ENCODE data around the gene GLYR1. TPM values are rescaled to one million over a fixed set of nuclear protein-coding genes. Genes with fewer than 3 reads are reported as not detected.

Gene GLYR1
- total and polyA plus RNA-seq, 10 of the 15 experiments (the other 5 are each of a cell fraction or from before 2014, with no cell fraction given), result 7.3 to 90.2 (median 57.2) TPM

DNA sequence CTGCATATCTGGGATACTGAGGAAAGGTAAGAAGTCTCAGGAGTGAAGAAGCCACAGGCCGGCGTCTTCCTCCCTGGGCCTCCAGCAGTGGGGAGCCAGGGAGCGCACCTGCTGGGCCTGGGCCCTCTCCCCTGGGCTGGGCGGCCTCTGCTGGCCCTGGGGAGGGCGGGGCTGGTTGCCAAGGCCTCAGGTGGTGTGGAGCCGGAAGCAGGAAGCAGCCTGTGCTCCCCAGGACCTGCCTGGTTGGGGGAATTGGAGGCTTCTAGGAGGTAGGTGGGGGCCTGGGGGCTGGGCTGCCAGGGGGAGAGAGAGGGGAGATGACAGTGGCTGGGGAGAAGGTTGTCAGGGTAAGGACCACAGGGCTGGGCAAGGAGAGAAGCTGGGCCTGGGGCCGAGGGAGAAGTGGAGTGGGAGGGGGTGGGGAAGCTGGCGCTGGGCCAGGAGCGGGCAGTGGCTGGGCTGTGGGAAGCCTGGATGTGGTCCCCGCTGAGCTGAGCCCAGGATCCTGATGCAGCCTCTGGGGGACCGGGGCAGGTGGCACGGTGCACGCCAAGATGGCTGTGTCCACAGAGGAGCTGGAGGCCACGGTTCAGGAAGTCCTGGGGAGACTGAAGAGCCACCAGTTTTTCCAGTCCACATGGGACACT, 51.8 kb downstream of the GLYR1 start, which contains the start of gene SMIM22:
Gene SMIM22 (plus strand): TSS at position 189 of the 647 bp plus-strand sequence. CDS start 366 bp downstream, at position 555.
- ATAC-seq (no peak), DNase-seq (ENCODE audit: low read depth, low spot score) (no peak), FAIRE-seq (no peak)
- Histone ChIP-seq H3K27me3 (replicated peaks in 1 of 2; ENCODE audit: control insufficient read depth in 2 of 2, insufficient read depth in 2 of 2, low read length in 1 of 2) (no peaks in the 10 kb centered on the region), H3K79me2 (ENCODE audit: control insufficient read depth, insufficient read depth, low read length) (no peaks in the 10 kb centered on the region), H3K4me3 (no peak within 1 kb of the TSS), H4K20me1 (ENCODE audit: control insufficient read depth, insufficient read depth) (no peaks in the 10 kb centered on the region), H3K36me3 (ENCODE audit: control insufficient read depth in 2 of 2, insufficient read depth in 2 of 2, low read length in 1 of 2) (no peaks in the 10 kb centered on the region), H3K4me1 (ENCODE audit: control insufficient read depth, insufficient read depth, low read length) (peaks cover 4% of the 10 kb centered on the region; the same call in 1 of the 2 replicates), H3K9me3 (replicated peaks; ENCODE audit: control insufficient read depth, insufficient read depth, low read length) (no peaks in the 10 kb centered on the region), H2AFZ (ENCODE audit: control insufficient read depth, low read depth, low read length) (no peak within 1 kb of the TSS), H3K9ac (ENCODE audit: control insufficient read depth, insufficient read depth, low read length) (no peak within 1 kb of the TSS), H3K27ac (ENCODE audit: control insufficient read depth, insufficient read depth) (no peak within 1 kb of the TSS), H3K4me2 (ENCODE audit: control insufficient read depth, insufficient read depth) (no peak within 1 kb of the TSS)
- intact Hi-C loops (cut with micrococcal nuclease; ENCODE audit: unreplicated experiment), result no loop called here
- in situ Hi-C loops (cut with MboI), result no loop called here
- SMC1A ChIA-PET (ENCODE audit: uncharacterized antibody, unreplicated experiment), result no interaction called here
- no TSS peak for BruUV-seq (replicated peaks)
- CTCF ChIA-PET, result interaction anchor here (1.0 kb wide), 1 partner anchor 137 kb away, joined by 3 read pairs; no protein-coding TSS in a partner anchor
- POLR2A ChIA-PET, result interaction anchor here (0.5 kb wide), 1 partner anchor 14 kb away, joined by 3 read pairs; no protein-coding TSS in a partner anchor
- TF ChIP-seq RBBP5 (conservative IDR thresholded peaks at IDR 0.05) (no peak), SP1 (IDR thresholded peaks at IDR 0.05; ENCODE audit: low read depth, low read length) (no peak), KLF5 (IDR thresholded peaks at IDR 0.05; ENCODE audit: partially characterized antibody) (no peak), BHLHE40 (IDR thresholded peaks at IDR 0.05; ENCODE audit: borderline replicate concordance in 1 of 2, low read depth in 2 of 2, low read length in 1 of 2) (no peak), PML (IDR thresholded peaks at IDR 0.05; ENCODE audit: low read length) (no peak), ETV6 (conservative IDR thresholded peaks at IDR 0.05 in 1 of 2, IDR thresholded peaks at IDR 0.05 in 1 of 2; ENCODE audit: borderline replicate concordance in 1 of 2, low read depth in 1 of 2) (no peak), IRF3 (IDR thresholded peaks at IDR 0.05) (no peak), JUND (IDR thresholded peaks at IDR 0.05; ENCODE audit: low read depth, low read length) (no peak), IRF5 (IDR thresholded peaks at IDR 0.05; ENCODE audit: borderline replicate concordance) (no peak), ZZZ3 (IDR thresholded peaks at IDR 0.05; ENCODE audit: control insufficient read depth, insufficient read length, low read depth) (no peak), MLLT1 (IDR thresholded peaks at IDR 0.05) (no peak)
- TF ChIP-seq, protein P1, sequence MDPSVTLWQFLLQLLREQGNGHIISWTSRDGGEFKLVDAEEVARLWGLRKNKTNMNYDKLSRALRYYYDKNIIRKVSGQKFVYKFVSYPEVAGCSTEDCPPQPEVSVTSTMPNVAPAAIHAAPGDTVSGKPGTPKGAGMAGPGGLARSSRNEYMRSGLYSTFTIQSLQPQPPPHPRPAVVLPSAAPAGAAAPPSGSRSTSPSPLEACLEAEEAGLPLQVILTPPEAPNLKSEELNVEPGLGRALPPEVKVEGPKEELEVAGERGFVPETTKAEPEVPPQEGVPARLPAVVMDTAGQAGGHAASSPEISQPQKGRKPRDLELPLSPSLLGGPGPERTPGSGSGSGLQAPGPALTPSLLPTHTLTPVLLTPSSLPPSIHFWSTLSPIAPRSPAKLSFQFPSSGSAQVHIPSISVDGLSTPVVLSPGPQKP (IDR thresholded peaks at IDR 0.05; ENCODE audit: low read depth, low read length), result no peak
- RAD21 ChIA-PET (ENCODE audit: unreplicated experiment), result no interaction called here
- 49% methylated on average over 11 of the region's 14 CpGs for WGBS (ENCODE audit: insufficient coverage, insufficient replicate concordance, low lambda C conversion rate, missing lambda C conversion rate)
